Right atrium auricular region (tissue), 2 donors: ENCODE results near the gene OR6K3. TPM values are rescaled to one million over a fixed set of nuclear protein-coding genes. Genes with fewer than 3 reads are reported as not detected.

Source experiments
- DNase-seq: peaks from one replicate; pipeline ENCODE4 v3.0.0-alpha.2; 2019; ENCODE audit warnings: low spot score
- H3K27ac ChIP-seq, 2 donors: fragments of 200-600 bp; sonication (generic); 1 replicate in 1 of 2; 2 replicates in 1 of 2; pipeline ENCODE4 v1.5.1; 2016 to 2019
- H3K27me3 ChIP-seq, 2 donors: fragments of 200-600 bp; sonication (generic); one replicate each; pipeline versions ENCODE4 v1.5.1 to v1.6.0; 2017 to 2019
- H3K36me3 ChIP-seq: fragments of 200-600 bp; sonication (generic); one replicate; pipeline ENCODE4 v1.5.1; 2016
- H3K4me1 ChIP-seq, 2 donors: fragments of 200-600 bp; sonication (generic); one replicate each; pipeline versions ENCODE4 v1.5.1 to v1.6.0; 2017 to 2019
- H3K4me3 ChIP-seq, 2 donors: fragments of 200-600 bp; sonication (generic); 1 replicate in 1 of 2; 2 replicates in 1 of 2; pipeline ENCODE4 v1.5.1; 2017 to 2019; ENCODE audit warnings: mild to moderate bottlenecking in 1 of 2, moderate library complexity in 1 of 2
- H3K9me3 ChIP-seq, 2 donors: fragments of 200-600 bp; sonication (generic); one replicate each; pipeline ENCODE4 v1.5.1; 2019
- total RNA-seq, 2 donors: library from RNA; depleted of rRNA; stranded (reverse); fragments of >200 nt; gene quantifications; one replicate each; pipeline ENCODE4 v1.1.0, GENCODE V29; 2016
- TF ChIP-seq, protein P1 (sequence below), 2 donors: fragments of 200-600 bp; sonication (generic); IDR thresholded peaks; one replicate each; pipeline ENCODE4 v1.5.1; 2019; ENCODE audit warnings: antibody characterized with exemption in 2 of 2

The OR6K3 gene
- total RNA-seq, 2 donors from 2014 or later = not detected

DNA sequence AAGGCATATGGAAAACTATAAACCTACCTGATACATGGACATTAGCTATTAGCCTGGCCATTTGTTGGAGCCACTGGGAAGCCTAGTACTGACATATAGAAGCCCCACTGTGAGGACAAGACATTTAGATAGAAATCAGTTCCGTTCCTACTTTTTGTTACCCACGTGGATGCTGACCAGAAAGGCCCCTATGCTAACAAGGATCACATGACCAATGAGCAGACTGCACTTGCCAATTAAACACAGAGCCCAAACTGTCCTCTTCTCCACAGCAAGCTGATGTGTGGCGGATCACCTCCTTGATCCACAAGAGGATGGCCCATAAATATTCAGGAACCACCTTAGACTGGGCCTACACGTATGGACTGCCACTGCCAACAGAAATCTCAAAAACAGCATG lies 11.2 kb upstream of the OR6K3 start:
- no peaks in the 10 kb centered on the region for H3K9me3 ChIP-seq

DNA sequence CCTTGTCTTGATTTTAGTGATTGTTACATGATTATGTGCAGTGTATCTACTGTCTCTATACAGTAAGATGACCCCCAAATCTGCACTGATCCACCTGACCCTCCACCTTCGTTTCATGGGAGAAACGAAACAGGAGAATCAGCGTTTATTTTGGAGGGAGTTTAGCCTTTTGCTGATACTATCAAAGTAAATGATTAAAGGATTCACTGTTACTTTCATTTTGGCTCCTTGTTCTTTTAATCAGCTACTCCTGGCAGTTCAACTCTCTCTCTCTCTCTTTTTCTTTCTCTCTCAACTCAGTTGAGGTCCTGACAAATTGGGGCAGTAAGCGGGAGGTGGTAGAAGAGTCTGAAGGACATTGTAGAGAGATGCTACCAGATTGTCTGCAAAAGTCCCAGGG lies 9.9 kb upstream of the OR6K3 start:
- TF ChIP-seq, protein P1, sequence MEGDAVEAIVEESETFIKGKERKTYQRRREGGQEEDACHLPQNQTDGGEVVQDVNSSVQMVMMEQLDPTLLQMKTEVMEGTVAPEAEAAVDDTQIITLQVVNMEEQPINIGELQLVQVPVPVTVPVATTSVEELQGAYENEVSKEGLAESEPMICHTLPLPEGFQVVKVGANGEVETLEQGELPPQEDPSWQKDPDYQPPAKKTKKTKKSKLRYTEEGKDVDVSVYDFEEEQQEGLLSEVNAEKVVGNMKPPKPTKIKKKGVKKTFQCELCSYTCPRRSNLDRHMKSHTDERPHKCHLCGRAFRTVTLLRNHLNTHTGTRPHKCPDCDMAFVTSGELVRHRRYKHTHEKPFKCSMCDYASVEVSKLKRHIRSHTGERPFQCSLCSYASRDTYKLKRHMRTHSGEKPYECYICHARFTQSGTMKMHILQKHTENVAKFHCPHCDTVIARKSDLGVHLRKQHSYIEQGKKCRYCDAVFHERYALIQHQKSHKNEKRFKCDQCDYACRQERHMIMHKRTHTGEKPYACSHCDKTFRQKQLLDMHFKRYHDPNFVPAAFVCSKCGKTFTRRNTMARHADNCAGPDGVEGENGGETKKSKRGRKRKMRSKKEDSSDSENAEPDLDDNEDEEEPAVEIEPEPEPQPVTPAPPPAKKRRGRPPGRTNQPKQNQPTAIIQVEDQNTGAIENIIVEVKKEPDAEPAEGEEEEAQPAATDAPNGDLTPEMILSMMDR (IDR thresholded peaks at IDR 0.05) = no peak
- Histone ChIP-seq H3K9me3 (no peaks in the 10 kb centered on the region), H3K36me3 (no peaks in the 10 kb centered on the region), H3K27me3 (no peaks in the 10 kb centered on the region), H3K4me3 (no peak overlapping the region), H3K27ac (no peak overlapping the region), H3K4me1 (no peaks in the 10 kb centered on the region)
- DNase-seq = no peak

More for the DNA sequence above, 11.2 kb upstream of the OR6K3 start:
- Histone ChIP-seq H3K4me3 (no peak overlapping the region), H3K36me3 (no peaks in the 10 kb centered on the region), H3K27me3 (no peaks in the 10 kb centered on the region), H3K27ac (no peak overlapping the region), H3K4me1 (no peaks in the 10 kb centered on the region)
- TF ChIP-seq, protein P1 (IDR thresholded peaks at IDR 0.05) = no peak
- no peak for DNase-seq

DNA sequence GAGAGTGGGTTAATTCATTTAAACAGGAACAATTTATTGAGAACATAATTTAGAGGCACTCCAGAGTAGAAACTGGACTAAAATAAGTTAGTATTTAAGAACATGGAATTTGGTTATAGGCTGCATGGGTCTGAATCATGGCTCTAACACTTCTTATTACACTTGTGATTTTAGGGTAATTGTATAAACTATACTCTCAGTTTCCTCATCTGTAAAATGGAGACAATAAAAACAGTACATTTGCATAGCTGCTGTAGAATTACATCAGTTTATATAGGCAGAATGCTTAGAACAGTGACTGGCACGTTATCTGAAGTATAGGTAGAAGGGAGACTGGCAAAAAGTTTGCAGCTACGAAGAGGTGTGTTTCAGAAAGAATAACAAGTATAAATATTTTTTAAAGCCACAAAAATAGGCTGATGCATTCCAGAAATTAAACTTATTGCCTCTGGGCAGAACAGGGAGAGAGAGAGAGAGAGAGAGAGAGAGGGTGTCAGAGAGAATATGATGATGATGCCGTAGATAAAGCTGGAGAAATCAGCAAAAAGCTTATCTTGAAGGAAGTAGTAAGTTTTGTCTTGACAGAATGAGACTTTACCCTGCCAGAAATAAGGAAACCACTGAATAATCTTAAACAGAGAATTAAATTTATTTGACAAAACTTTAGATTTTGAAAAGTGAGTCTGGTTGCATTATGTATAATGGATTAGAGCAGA lies 8.1 kb upstream of the OR6K3 start:
- H3K27ac ChIP-seq = no peak overlapping the region
- no peaks in the 10 kb centered on the region for H3K4me1 ChIP-seq
- TF ChIP-seq, protein P1 (IDR thresholded peaks at IDR 0.05) = no peak
- no peaks in the 10 kb centered on the region for H3K9me3 ChIP-seq
- H3K27me3 ChIP-seq = no peaks in the 10 kb centered on the region
- no peak for DNase-seq
- no peak overlapping the region for H3K4me3 ChIP-seq
- no peaks in the 10 kb centered on the region for H3K36me3 ChIP-seq

DNA sequence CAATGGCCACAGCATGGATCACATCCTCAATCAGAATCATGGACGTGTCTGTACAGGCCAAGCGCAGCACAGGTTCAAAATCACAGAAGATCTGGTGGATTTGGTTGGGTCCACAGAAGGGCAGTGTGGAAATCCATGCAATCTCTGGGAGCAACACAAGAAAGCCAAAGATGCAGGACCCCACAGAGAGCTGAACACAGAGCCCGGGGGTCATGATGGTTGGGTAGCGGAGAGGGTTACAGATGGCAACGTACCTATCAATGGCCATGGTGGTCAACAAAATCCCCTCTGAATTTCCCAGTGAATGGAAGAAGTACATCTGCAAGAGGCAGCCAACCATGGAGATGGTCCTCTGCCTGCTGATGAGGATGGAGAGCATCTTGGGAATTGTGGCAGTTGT lies 3.9 kb upstream of the OR6K3 start:
- Histone ChIP-seq H3K9me3 (no peaks in the 10 kb centered on the region), H3K36me3 (no peaks in the 10 kb centered on the region), H3K27ac (no peak overlapping the region), H3K4me3 (no peak overlapping the region), H3K27me3 (no peaks in the 10 kb centered on the region), H3K4me1 (no peaks in the 10 kb centered on the region)
- TF ChIP-seq, protein P1 (IDR thresholded peaks at IDR 0.05) = no peak
- no peak for DNase-seq

DNA sequence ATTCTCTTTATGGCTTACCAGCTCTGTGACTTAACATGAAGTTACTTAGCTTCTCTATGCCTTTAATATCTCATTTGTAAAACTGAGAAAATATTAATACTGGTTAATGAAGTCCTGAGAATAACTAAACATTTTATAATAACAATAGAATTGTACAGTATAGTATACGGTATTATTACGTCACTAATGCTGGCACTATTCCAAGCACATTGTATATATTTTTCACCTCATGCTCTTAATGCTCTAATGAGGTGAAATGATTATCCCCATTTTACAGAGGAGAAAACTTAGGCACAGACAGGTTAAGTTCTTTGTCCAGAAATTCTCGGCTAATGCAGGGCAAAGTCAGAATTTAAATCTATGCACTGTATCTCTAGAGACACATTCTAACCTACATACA lies 856 bp downstream of the OR6K3 start:
- Histone ChIP-seq H3K9me3 (no peaks in the 10 kb centered on the region), H3K4me1 (no peaks in the 10 kb centered on the region), H3K36me3 (no peaks in the 10 kb centered on the region), H3K27ac (no peak overlapping the region), H3K4me3 (no peak overlapping the region), H3K27me3 (no peaks in the 10 kb centered on the region)
- DNase-seq = no peak
- TF ChIP-seq, protein P1 (IDR thresholded peaks at IDR 0.05) = no peak

DNA sequence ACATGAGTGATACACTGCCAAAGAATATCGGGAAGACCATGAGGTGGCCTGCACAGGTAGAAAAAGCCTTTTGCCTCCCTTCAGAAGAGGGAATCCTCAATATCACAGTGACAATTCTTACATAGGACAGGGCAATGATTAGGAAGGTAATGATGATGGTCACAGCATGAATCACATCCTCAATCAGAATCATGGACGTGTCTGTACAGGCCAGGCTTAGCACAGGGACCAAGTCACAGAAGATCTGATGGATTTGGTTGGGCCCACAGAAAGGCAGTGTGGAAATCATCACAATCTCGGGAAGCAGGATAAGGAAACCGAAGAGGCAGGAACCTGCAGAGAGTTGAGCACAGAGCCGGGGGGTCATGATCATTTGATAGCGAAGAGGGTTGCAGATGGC lies 3.2 kb downstream of the OR6K3 start:
- no peak overlapping the region for H3K4me3 ChIP-seq
- TF ChIP-seq, protein P1 (IDR thresholded peaks at IDR 0.05) = no peak
- DNase-seq = no peak
- H3K9me3 ChIP-seq = no peaks in the 10 kb centered on the region
- H3K36me3 ChIP-seq = no peaks in the 10 kb centered on the region
- no peaks in the 10 kb centered on the region for H3K27me3 ChIP-seq
- no peak overlapping the region for H3K27ac ChIP-seq
- no peaks in the 10 kb centered on the region for H3K4me1 ChIP-seq
